Subcutaneous adipose tissue (tissue), 4 donors: Measurements from ENCODE around the gene AFF3. TPM values are rescaled to one million over a fixed set of nuclear protein-coding genes. Genes with fewer than 3 reads are reported as not detected.

Experiments used
- total RNA-seq, 4 donors: library from RNA; depleted of rRNA; stranded (reverse); fragments of >200 nt; gene quantifications; one replicate each; pipeline ENCODE4 v1.1.0, GENCODE V29; 2016
- TF ChIP-seq, protein P1 (sequence below): fragments of 450-650 bp; IDR thresholded peaks from one replicate; pipeline ENCODE4 v1.5.1; 2016; ENCODE audit warnings: low read depth, mild to moderate bottlenecking, control low read depth, antibody characterized with exemption, moderate library complexity

The AFF3 gene
- total RNA-seq, 4 donors from 2014 or later, result 2.5 to 6.2 (median 5.6) TPM

DNA sequence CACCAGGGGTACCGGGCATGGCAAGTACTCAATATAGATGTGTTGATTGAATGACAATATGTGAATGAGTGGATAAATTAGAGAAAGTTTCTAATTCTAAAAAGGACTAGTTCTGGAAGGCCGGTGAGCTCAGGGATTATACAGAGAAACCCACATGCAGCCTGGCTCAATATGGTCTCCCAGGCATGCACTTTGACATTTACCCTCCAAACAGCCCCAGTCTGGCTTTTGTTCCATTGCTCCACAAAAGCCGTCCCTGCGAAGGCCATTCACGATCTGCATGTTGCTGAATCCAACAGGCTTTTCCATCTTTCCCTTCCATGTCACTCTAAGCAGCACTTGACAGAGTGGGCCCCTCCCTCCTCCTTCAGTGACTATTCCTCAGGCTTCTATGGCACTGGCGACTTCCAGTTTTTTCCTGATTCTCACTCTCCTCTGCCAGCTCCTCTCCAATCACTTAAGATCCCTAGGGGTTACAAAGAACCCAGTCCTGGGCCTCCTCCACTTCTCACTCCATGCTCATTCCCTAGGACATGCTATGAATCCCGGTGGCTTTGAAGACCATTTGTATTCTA lies 266.7 kb downstream of the AFF3 start:
- TF ChIP-seq, protein P1, sequence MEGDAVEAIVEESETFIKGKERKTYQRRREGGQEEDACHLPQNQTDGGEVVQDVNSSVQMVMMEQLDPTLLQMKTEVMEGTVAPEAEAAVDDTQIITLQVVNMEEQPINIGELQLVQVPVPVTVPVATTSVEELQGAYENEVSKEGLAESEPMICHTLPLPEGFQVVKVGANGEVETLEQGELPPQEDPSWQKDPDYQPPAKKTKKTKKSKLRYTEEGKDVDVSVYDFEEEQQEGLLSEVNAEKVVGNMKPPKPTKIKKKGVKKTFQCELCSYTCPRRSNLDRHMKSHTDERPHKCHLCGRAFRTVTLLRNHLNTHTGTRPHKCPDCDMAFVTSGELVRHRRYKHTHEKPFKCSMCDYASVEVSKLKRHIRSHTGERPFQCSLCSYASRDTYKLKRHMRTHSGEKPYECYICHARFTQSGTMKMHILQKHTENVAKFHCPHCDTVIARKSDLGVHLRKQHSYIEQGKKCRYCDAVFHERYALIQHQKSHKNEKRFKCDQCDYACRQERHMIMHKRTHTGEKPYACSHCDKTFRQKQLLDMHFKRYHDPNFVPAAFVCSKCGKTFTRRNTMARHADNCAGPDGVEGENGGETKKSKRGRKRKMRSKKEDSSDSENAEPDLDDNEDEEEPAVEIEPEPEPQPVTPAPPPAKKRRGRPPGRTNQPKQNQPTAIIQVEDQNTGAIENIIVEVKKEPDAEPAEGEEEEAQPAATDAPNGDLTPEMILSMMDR, result no peak

DNA sequence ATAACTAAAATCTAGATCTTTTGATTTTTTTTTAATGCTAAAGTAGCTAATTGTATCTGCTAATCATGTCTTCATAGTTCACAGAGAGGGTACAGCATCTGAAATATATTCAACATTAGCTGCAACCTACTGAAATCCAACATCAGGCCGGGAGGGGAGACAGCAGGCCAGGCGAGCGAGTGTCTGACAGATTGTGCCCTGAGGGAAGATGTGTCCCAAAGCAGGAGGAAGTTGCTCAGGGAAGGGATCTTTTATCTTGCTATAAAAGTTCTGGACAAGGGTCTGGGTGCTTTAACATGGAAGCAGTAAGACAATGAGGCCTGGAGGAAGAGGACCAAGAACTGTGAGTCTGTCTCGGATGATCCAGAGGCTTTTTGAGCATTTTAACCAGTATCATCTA lies 274.1 kb downstream of the AFF3 start:
- TF ChIP-seq, protein P1, result no peak

DNA sequence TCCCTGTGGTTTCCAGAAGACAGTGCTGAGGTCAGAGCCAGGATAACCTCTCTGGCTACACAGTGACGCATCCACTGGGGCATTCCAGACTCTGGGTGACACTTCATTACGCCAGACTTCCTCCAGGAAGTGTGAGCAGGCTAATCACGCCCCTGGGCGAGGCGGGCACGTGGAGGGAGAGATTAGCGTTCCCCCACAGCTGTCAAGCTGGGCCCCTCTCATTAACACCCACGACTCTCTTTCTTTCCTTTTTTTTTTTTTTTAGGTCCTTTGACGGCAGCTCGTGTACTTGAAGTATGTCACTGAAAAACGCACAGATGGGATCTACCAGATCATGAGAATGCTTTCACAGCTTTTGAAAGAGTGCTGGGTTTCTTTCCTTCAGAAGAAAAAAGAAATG lies 274.6 kb downstream of the AFF3 start:
- TF ChIP-seq, protein P1, result no peak

- TF ChIP-seq, protein P1, result no peak
Measured at GRCh38 chr2:99865818-99866676, 276.3 kb downstream of the AFF3 start.

GRCh38 chr2:99864561-99865553 lies 277.5 kb downstream of the AFF3 start:
- TF ChIP-seq, protein P1, result no peak

DNA sequence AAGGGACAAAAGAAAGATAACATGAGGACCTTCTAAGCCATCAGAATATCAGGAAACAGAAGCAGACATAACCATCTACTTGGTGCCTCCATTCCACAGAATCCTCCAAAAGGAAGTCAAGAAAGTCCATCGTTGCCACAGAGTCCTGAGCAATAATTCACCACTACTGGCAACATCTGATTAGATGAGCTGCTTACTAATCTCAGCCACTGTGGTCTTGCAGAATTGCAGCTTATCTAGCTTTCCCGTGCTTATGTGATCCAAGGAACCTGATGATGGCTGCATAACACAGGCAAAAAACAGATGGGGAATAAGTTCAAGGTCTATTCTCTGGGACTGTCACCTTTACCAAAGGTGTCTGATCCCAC lies 278.5 kb downstream of the AFF3 start:
- TF ChIP-seq, protein P1, result no peak
